H1 (cell line): ENCODE results near the gene RASAL2. TPM values are rescaled to one million over a fixed set of nuclear protein-coding genes. Genes with fewer than 3 reads are reported as not detected.

Experiments
- ASH2L ChIP-seq: fragments of 200-600, 300-600 bp; sonication (generic); IDR thresholded peaks from one replicate; pipeline ENCODE4 v1.7.1; 2017; ENCODE audit warnings: low read length
- BACH1 ChIP-seq: IDR thresholded peaks from 2 replicates; pipeline ENCODE4 v1.6.1; 2012; ENCODE audit warnings: low read length, improper control_type of control experiment
- CEBPB ChIP-seq: IDR thresholded peaks from 2 replicates; pipeline ENCODE4 v1.6.1; 2012; ENCODE audit warnings: low read depth, low read length
- CREB1 ChIP-seq: IDR thresholded peaks from 2 replicates; pipeline ENCODE4 v1.6.1; 2012; ENCODE audit warnings: inconsistent platforms
- CTBP2 ChIP-seq: IDR thresholded peaks from 2 replicates; pipeline ENCODE4 v1.7.0; 2011; ENCODE audit warnings: borderline replicate concordance, mild to moderate bottlenecking, moderate library complexity, mixed read lengths, low read length; ENCODE audit not compliant: insufficient read depth, insufficient read length
- CTCF ChIP-seq, 3 experiments: IDR thresholded peaks; 1 replicate in 2 of 3; 2 replicates in 1 of 3; pipeline versions ENCODE4 v1.5.1 to v1.6.1; 2011; ENCODE audit warnings: low read length in 3 of 3, mild to moderate bottlenecking in 3 of 3, inconsistent platforms in 2 of 3, low read depth in 1 of 3, moderate library complexity in 1 of 3; ENCODE audit not compliant: insufficient read depth in 1 of 3; ENCODE audit errors: control extremely low read depth in 1 of 3
- GTF2F1 ChIP-seq: IDR thresholded peaks from 2 replicates; pipeline ENCODE4 v1.6.1; 2012; ENCODE audit warnings: low read depth, low read length, improper control_type of control experiment, borderline replicate concordance
- KDM4A ChIP-seq: IDR thresholded peaks from one replicate; pipeline ENCODE4 v1.7.1; 2012; ENCODE audit warnings: low read depth, mild to moderate bottlenecking, moderate library complexity, low read length, inconsistent platforms; ENCODE audit not compliant: severe bottlenecking
- NRF1 ChIP-seq: IDR thresholded peaks from 2 replicates; pipeline ENCODE4 v1.6.1; 2011; ENCODE audit warnings: mild to moderate bottlenecking, low read depth, low read length, improper control_type of control experiment
- TAF7 ChIP-seq: optimal IDR thresholded peaks from 2 replicates; pipeline ENCODE3; 2011; ENCODE audit warnings: low read depth, mild to moderate bottlenecking, inconsistent platforms, low read length, moderate library complexity, borderline replicate concordance
- TCF12 ChIP-seq: IDR thresholded peaks from 2 replicates; pipeline ENCODE4 v1.6.1; 2011; ENCODE audit warnings: low read depth, mild to moderate bottlenecking, low read length
- TEAD4 ChIP-seq: IDR thresholded peaks from 2 replicates; pipeline ENCODE4 v1.6.1; 2012; ENCODE audit warnings: low read depth, low read length, inconsistent platforms, mixed read lengths
- polyA plus RNA-seq, 7 experiments: library from polyadenylated mRNA; depleted of rRNA in 3 of 7; stranded (reverse) in 5 of 7; unstranded in 2 of 7; fragments of >200 nt in 5 of 7; fragments of 200-250 nt in 2 of 7; gene quantifications; 1 replicate in 5 of 7; 2 replicates in 1 of 7; 4 replicates in 1 of 7; pipeline versions ENCODE4 v1.2.1 to v1.2.3, GENCODE V29; 2011 to 2013; ENCODE audit warnings: missing spikeins in 2 of 7, mixed read lengths in 2 of 7
- total RNA-seq: library from RNA; stranded (reverse); fragmentation: NEBNext Ultra II Directional; extraction: Animal tissue kit (Norgen Biotek cat#: 25700); gene quantifications from 2 replicates; pipeline ENCODE4 v1.2.1, GENCODE V29; 2021

The RASAL2 gene
- total and polyA plus RNA-seq, 2 of the 8 experiments (the other 6 are each of a cell fraction or from before 2014, with no cell fraction given), result 15.9 to 32.5 TPM

- TF ChIP-seq CREB1, result no peak
- TF ChIP-seq TAF7, result peak; percentile 68
- TF ChIP-seq TCF12, result no peak
- no peak for TF ChIP-seq CTBP2
- TF ChIP-seq BACH1, result no peak
- peak; percentile 57; the same call in 1 of the 2 replicates for TF ChIP-seq GTF2F1
- TF ChIP-seq TEAD4, result peak; percentile 67; the same call in 1 of the 2 replicates
- TF ChIP-seq KDM4A, result no peak
- peak; percentile 86 for TF ChIP-seq ASH2L
- TF ChIP-seq CTCF (IDR thresholded peaks at IDR 0.05; ENCODE audit: control extremely low read depth in 1 of 3, insufficient read depth in 1 of 3, low read depth in 1 of 3, low read length in 3 of 3), result no peak
- TF ChIP-seq NRF1, result no peak
- TF ChIP-seq CEBPB, result no peak
Observed at GRCh38 chr1:178341261-178341956, 247.5 kb downstream of the RASAL2 start (continued).
